ENCODE measurements around the gene SNAP29. TPM values are rescaled to one million over a fixed set of nuclear protein-coding genes. Genes with fewer than 3 reads are reported as not detected.

SNAP29 gene
- total and polyA plus RNA-seq, 8 donors = 6.6 to 16.1 (median 11.7) TPM

GRCh38 chr22:20811971-20812660 lies 46.7 kb upstream of the SNAP29 start:
- WGBS, 2 donors = 99% methylated on average over 3 to 5 of the region's 5 CpGs
- no peak overlapping the region for H3K4me3 ChIP-seq
- no peaks in the 10 kb centered on the region for H3K4me1 ChIP-seq
- no peaks in the 10 kb centered on the region for H3K27me3 ChIP-seq
- TF ChIP-seq, protein P1, sequence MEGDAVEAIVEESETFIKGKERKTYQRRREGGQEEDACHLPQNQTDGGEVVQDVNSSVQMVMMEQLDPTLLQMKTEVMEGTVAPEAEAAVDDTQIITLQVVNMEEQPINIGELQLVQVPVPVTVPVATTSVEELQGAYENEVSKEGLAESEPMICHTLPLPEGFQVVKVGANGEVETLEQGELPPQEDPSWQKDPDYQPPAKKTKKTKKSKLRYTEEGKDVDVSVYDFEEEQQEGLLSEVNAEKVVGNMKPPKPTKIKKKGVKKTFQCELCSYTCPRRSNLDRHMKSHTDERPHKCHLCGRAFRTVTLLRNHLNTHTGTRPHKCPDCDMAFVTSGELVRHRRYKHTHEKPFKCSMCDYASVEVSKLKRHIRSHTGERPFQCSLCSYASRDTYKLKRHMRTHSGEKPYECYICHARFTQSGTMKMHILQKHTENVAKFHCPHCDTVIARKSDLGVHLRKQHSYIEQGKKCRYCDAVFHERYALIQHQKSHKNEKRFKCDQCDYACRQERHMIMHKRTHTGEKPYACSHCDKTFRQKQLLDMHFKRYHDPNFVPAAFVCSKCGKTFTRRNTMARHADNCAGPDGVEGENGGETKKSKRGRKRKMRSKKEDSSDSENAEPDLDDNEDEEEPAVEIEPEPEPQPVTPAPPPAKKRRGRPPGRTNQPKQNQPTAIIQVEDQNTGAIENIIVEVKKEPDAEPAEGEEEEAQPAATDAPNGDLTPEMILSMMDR (IDR thresholded peaks at IDR 0.05) = no peak
- H3K36me3 ChIP-seq = peaks cover 0 to 23% (median 6%) of the 10 kb centered on the region in 3 donors
- DNase-seq = no peak
- no peak for FAIRE-seq
- no peaks in the 10 kb centered on the region for H3K9me3 ChIP-seq
- ATAC-seq = no peak
- no peak overlapping the region for H3K27ac ChIP-seq
- intact Hi-C loops (cut with DNase I) = no loop called here

GRCh38 chr22:20813056-20813455 lies 45.8 kb upstream of the SNAP29 start:
- 93 to 94% methylated on average over 4 of the region's 4 CpGs for WGBS, 2 donors
- Histone ChIP-seq H3K4me1 (no peaks in the 10 kb centered on the region), H3K27ac (no peak overlapping the region), H3K4me3 (no peak overlapping the region), H3K9me3 (no peaks in the 10 kb centered on the region), H3K36me3 (peaks cover 0 to 22% (median 6%) of the 10 kb centered on the region in 3 donors), H3K27me3 (no peaks in the 10 kb centered on the region)
- ATAC-seq (no peak), FAIRE-seq (no peak), DNase-seq (no peak)
- TF ChIP-seq, protein P1 (IDR thresholded peaks at IDR 0.05) = no peak
- intact Hi-C loops (cut with DNase I) = no loop called here

DNA sequence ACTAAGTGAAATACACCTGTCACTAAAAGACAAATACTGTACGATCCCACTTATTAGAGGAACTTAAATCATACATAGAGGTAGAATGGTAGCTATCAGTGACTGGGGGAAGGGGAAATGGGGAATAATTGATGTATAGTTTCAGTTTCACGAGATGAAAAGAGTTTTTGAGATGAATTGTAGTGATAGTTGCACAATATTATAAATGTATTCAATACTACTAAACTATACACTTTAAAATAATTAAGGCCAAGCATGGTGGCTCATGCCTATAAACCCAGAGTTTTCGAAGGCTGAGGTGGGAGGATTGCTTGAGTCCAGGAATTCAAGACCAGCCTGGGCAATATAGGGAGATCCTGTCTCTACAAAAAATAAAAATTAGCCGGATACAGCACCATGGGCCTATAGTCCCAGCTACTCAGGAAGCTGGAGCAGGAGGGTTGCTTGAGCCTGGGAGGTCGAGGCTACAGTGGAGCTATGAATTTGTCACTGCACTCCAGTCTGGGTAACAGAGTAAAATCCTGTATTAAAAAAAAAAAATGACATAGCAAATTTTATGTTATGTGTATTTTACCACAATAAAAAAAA lies 44.5 kb upstream of the SNAP29 start:
- intact Hi-C loops (cut with DNase I) = no loop called here

DNA sequence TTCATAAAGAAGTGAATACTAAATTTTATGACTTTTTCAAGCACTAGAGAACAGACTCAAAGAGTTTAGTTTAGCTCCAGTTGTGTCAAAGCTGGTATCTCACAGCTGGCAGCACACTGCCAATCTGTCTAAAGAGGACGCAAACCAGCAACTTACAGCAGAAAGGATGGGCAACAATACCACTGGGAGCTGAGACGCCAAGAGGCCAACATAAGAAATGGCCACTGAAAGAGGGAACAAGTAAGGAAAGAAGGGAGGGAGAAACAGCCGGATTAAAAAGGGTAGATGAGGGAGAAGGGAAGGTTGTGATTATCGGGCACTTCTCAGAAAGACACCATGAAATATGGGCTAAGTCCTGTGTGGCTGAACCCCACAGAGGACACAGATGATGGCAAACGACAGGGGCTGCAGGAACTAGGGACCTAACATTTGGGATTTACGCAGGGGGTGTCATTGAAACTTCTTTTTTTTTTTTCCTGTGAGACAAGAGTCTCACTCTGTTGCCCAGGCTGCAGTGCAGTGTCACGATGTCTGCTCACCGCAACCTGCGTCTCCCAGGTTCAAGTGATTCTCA lies 43.2 kb upstream of the SNAP29 start:
- no peaks in the 10 kb centered on the region for H3K27me3 ChIP-seq
- FAIRE-seq = no peak

More for the DNA sequence above, 44.5 kb upstream of the SNAP29 start:
- H3K27me3 ChIP-seq = no peaks in the 10 kb centered on the region
- FAIRE-seq = no peak
- H3K4me1 ChIP-seq = no peaks in the 10 kb centered on the region
- H3K4me3 ChIP-seq = no peak overlapping the region
- DNase-seq = no peak
- H3K36me3 ChIP-seq = peaks cover 0 to 28% (median 6%) of the 10 kb centered on the region in 3 donors
- ATAC-seq = no peak
- TF ChIP-seq, protein P1 (IDR thresholded peaks at IDR 0.05) = no peak
- no peaks in the 10 kb centered on the region for H3K9me3 ChIP-seq
- 92 to 98% methylated on average over 5 of the region's 5 CpGs for WGBS, 2 donors
- H3K27ac ChIP-seq = no peak overlapping the region

More for the DNA sequence above, 43.2 kb upstream of the SNAP29 start:
- no peak overlapping the region for H3K4me3 ChIP-seq
- TF ChIP-seq, protein P1 (IDR thresholded peaks at IDR 0.05) = no peak
- H3K4me1 ChIP-seq = no peaks in the 10 kb centered on the region
- H3K9me3 ChIP-seq = no peaks in the 10 kb centered on the region
- DNase-seq (no peak), ATAC-seq (no peak)
- intact Hi-C loops (cut with DNase I) = no loop called here
- 97% methylated on average over 9 of the region's 9 CpGs for WGBS, 2 donors
- H3K27ac ChIP-seq = no peak overlapping the region
- H3K36me3 ChIP-seq = peaks cover 0 to 26% (median 6%) of the 10 kb centered on the region in 3 donors

Data from pancreas (tissue), 10 donors.